Kidney glomerular epithelial cell (primary cell): ENCODE data around the gene UFSP1.
"Not testable (repeated sequence)": the region's sequence is repeated elsewhere in the genome, so short reads cannot be mapped to it uniquely, and the experiment has no call there.

Experiments
- DNase-seq: peaks from one replicate; lab custom pipeline; 2025; lab: John Stamatoyannopoulos, UW

Gene UFSP1

DNA sequence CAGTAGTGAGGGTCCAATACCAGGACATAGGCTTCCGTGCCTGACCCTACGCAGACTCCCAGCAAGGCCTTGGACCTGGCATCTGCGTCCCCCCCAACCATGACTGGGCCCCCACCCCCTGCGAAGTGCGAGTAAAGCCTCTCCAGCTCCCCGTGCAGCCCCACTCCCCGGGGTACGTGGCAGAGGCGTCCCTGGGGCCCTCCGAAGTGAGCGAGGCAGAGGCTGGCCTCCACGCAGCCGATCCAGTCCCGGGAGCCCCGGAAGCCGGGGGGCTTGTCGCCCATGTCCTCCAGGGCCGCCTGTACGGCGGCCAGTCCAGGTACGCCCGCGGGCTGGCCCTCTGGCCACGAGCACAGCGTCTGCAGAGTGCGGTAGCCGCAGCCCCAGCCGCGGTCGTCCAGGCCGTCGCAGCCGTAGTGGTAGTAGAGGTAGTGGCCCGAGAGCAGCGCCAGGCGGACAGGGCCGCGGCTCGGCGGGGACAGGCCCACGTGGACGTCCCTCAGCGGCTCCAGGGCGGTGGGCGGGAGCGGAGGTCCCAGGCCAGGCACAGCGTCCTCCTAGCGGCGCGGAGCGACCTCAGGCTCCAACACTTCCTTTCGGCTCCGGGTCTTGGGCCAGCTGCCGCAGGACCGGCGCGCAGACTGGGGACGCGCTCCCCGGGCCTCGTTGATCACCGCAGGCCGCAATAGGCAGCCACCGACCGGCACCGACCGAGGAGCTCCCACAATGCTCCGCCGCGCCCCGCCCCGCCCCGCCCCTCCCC, at the start of gene UFSP1:
UFSP1 (minus strand) TSS at position 728 of the 763 bp plus-strand sequence; CDS start at position 284, 444 bp downstream.
- no peak for DNase-seq

DNA sequence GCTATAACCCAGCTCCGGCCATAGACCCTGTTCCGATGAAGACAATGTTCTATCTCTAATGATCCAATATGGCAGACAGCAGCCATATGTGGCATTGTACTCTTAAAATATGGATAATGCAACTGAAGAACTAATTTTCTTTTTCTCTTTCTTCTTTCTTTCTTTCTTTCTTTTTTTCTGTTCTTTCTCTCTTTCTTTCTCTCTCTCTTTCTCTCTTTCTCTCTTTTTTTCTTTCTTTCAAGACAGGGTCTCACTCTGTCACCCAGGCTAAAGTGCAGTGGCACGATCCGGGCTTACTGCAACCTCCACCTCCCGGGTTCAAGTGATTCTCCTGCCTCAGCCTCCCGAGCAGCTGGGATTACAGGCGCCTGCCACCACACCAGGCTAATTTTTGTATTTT, 46.7 kb upstream of the UFSP1 start:
- not testable (repeated sequence) for DNase-seq

DNA sequence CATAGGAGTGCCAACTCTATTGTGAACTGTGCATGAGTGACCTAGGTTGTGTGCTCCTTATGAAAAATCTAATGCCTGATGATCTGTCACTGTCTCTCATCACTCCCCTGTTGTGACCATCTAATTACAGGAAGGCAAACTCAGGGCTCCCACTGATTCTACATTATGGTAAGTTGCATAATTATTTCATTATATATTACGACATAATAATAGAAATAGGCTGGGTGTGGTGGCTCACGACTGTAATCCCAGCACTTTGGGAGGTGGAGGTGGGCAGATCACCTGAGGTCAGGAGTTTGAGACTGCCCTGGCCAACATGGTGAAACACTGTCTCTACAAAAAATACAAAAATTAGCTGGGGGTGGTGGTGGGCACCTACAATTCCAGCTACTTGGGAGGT, 45.9 kb upstream of the UFSP1 start:
- DNase-seq = not testable (repeated sequence)

- DNase-seq = no peak
Measured at GRCh38 chr7:100933734-100934133, 44.2 kb upstream of the UFSP1 start.

DNA sequence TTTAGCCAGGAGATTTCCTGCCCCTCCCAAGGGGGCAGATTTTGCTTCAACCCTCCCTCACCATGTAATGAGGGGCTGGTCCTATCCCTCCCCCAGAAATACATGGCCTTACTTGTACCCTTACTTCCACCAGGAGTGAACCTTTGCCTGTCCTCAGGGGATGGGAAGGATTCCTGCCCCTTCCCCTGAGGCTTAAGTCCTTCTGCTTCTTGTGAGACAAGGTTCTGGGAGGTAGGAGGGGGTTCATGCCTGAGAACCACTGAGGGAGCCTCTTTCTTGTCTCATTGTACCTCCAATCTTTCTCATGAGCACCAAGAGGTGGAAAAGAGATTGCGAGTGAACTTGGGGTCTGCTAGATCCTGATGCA, 40.3 kb upstream of the UFSP1 start:
- no peak for DNase-seq

DNA sequence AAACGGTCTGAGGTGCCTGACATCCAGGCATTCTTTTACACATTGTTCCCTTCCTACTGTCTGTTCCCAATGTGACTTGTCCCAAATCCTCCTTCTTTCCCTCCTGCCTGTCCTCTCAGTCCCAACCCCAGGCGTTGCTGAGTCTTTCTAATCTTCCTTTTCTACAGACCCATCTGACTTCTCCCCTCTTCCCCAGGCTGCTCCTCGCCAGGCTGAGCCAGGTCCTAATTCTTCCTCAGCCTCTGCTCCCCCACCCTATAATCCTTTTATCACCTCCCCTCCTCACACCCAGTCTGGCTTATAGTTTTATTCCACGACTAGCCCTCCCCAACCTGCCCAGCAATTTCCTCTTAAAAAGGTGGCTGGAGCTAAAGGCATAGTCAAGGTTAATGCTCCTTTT, 34.1 kb upstream of the UFSP1 start:
- DNase-seq = not testable (repeated sequence)

DNA sequence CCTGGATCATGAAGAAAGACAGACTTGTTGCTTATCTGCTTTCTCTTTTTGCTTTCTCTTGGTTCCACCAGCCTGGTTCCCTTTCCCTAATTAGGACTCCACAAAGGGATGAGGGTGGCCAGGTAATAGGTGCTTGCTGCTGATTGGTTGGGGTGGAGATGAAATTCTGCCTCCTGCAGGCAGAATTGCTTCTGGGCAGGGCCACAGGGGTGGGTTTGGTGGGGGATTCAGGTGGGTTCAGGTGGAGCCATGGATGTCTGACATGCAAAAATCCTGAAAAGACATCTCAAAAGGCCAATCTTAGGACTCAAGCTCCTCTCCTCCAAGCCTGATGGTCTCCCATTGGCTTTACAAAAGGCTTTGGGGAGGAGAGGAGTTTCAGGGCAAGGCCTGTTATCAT, 31.5 kb upstream of the UFSP1 start:
- DNase-seq = no peak

DNA sequence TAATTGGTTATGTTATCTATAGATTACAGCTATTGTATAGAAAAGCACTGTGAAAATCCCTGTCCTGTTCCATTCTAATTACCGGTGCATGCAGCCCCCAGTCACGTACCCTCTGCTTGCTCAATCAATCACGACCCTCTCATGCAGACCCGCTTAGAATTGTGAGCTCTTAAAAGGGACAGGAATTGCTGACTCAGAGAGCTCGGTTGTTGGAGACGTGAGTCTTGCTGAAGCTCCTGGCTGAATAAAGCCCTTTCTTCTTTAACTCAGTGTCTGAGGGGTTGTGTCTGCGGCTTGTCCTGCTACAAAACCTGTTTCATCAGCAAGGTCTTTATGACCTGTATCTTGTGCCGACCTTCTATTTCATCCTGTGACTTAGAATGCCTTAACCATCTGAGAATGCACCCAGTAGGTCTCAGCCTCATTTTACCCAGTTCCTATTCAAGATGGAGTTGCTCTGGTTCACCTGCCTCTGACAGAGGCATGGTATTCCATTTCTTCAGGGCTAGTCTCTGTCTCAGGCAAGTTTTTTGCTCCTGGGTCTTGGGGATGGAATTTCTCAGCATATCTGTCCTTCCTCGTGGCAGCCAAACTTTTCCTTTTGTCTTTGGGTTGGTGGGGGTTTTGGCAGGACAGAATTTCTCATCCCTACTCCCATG, 30.4 kb upstream of the UFSP1 start:
- not testable (repeated sequence) for DNase-seq

DNA sequence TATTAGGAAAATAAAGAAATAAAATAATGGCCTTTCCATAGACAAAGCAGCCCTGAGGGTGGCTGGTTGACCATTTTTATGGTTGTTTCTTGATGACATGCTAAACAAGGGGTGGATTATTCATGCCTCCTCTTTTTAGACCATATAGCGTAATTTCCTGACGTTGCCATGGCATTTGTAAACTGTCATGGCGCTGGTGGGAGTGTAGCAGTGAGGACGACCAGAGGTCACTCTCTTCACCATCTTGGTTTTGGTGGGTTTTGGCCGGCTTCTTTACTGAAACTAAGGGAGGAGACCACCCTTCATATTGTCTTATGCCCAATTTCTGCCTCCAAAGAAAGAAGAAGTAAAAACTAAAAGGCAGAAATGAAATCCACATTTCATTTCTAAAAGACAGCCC, 29.8 kb upstream of the UFSP1 start:
- DNase-seq = not testable (repeated sequence)

- no peak for DNase-seq
Measured at GRCh38 chr7:100914879-100915447, 25.4 kb upstream of the UFSP1 start.

- DNase-seq = no peak
Measured at GRCh38 chr7:100914208-100914878, 24.8 kb upstream of the UFSP1 start.

GRCh38 chr7:100911484-100911883, 22.0 kb upstream of the UFSP1 start:
- DNase-seq = no peak

- DNase-seq = not testable (repeated sequence)
Measured at GRCh38 chr7:100910443-100910842, 20.9 kb upstream of the UFSP1 start.

GRCh38 chr7:100908512-100908911, 19.0 kb upstream of the UFSP1 start:
- DNase-seq = no peak

DNA sequence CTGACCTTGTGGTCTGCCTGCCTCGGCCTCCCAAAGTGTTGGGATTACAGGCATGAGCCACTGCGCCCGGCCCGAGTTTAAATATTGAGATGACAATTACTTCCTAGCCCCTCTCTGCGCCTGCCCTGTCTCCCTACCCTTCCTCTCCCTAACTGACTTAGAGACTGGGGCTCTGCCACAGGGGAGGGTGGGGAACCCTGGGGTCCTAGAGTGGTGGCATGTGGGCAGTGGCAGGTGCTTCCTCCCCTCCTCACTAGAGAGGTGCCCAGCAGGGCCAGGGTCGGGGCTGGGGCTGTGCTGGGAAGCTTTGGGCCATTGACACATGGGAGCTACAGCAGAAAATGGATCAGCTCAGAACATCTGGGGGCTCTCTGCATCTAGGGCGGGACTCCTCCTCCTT, 13.1 kb upstream of the UFSP1 start:
- DNase-seq = no peak

GRCh38 chr7:100901921-100902332, 12.4 kb upstream of the UFSP1 start:
- no peak for DNase-seq

DNA sequence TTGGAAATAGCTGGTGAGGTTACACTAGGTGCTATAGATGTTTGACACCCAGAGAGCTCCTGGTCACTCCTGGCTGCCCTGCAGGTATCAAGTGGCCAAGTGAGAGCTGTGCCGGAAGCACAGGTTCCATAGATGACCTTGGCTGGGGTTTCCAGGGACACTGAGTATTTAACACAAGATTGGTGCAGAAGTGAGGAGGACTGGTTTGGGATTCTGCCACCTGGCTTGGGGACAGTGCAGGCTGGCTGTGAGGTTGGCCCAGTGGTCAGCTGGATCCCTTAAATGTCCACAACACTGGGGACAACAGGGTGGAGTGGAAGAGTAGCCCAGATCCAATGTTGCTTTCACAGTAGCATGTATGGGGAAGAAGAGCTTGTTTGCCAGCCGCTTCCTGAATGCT, 11.5 kb upstream of the UFSP1 start:
- no peak for DNase-seq

- no peak for DNase-seq
Measured at GRCh38 chr7:100899432-100899831, 9.9 kb upstream of the UFSP1 start.

GRCh38 chr7:100897772-100898454, 8.4 kb upstream of the UFSP1 start:
- DNase-seq = no peak

DNA sequence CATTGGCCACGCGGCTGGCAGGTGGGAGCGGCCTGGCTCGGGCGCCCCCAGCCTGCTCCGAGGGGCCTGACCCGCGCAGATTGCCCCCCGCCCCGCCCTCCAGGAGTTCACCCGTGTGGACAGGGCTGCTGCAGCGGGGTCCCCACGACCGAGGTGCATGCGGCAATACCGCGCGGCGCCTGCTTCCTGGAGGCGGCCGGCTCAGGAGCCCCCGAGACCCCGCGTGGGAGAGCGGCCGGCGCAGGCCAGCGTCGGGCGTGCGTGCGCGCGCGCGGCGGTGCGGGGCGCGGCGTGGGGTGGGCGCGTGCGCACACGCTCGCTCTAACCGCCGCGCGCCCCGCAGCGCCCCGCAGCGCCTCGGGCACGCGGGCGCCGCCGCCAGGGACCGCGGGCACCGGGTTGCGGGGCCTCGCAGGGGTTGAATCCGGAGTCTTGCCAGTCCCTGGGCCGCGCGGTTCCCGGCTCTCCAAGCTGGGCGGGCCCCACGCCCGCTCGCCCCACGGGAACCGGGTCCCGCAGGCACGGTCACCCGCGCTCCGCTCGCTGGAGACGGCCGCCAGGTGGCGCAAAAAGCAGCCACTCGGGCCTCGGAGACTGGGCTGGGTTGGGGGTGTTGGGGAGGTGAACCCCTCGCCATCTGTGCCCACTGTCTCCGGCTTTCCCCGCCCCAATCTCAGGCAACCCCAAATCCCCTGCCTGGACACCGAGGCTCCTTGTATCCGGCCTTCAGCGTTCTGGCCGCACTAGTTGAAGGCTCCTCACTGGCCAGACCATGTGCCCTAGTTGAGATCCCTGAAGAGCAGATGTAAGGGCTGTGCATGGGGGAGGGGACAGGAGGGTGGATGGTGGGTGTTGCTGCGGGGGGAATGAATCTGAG, 7.5 kb upstream of the UFSP1 start:
- DNase-seq = no peak
